ENCODE measurements around the gene SLC35B2.

- TF ChIP-seq GATA3 (IDR thresholded peaks at IDR 0.05; ENCODE audit: low read depth, low read length): no peak
- no peak for TF ChIP-seq GATA2 (IDR thresholded peaks at IDR 0.05; ENCODE audit: low read depth, low read length)
Measured at GRCh38 chr6:44237813-44238433, 19.4 kb downstream of the SLC35B2 start.
